ENCODE results near the gene LRRK2. TPM values are rescaled to one million over a fixed set of nuclear protein-coding genes. Genes with fewer than 3 reads are reported as not detected.

LRRK2 gene
- total RNA-seq, 1 experiment from 2014 or later: 1.1 TPM

DNA sequence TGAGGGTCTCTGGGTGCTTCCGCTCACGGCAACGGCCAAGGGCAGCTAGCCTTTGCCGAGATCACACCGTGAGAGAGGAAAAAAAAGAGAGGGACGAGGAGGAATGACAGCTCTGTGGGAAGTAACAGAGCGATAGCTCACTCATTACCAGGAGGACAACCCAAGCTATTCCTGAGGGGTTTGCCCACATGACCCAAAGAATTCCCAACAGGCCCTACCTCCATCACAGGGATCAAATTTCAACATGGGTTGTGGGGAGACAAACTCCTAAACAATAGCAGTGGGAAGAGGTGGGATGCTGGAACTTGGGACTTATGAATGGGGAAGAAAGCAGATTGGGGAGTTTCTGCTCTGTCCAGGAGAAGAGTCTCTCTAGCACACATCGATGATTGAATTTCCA is 180.6 kb downstream of the LRRK2 start:
- no peak for DNase-seq (ENCODE audit: low spot score)

Other genes starting within 250 kb of the LRRK2 start
- gene SLC2A13, start 118.9 kb upstream of the LRRK2 start, total RNA-seq (2014; rRNA removed; shearing (Covaris generic)): 3.7 and 3.8 TPM in 2 replicates